Measurements from ENCODE around the gene NTF3. TPM values are rescaled to one million over a fixed set of nuclear protein-coding genes. Genes with fewer than 3 reads are reported as not detected.

The NTF3 gene
- polyA plus RNA-seq, 1 of the 3 experiments (the other 2 are of a cell fraction) = not detected

DNA sequence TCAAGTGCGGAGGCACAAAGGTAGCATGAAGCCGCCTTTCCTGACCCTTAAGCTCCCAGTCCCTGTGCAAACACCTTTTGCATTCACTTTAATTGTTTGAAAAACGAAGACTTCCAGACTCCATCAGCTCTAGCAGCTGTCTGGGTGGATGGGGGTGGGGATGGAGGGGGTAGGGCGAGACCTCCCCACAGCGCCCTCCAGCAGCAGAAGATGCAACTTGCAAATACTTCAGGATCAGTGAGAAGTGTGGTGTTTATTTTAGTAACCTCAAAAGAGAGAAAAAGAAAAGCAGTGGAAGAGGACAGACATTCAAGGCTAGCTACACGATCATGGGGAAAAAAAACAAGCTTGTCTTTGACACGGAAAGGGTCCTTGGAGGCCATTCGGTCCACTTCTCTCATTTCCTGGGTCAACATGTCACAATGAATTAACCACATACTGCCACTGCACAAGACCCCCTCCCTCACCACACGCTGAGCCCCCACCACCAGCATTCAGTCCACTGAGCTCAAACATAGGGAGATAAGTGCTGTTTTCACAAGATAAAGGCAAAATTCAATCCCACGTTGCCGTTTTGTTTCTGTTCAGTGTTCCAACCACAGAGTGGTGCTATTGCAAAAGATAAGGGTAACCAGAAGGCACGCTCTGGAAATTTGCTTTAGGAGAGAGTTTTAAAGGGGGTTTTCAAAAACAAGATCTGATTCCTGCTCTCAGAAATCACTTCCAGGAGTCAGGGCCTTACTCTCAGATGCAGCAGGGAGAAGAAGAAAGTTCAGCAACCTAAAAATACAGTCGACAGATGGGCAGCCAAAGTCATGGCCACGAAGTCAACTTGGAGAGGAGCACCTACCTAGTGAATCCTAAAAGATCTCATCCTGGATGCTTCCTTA, 3.3 kb upstream of the NTF3 start:
- H3K9me3 ChIP-seq = no peaks in the 10 kb centered on the region
- no peaks in the 10 kb centered on the region for H3K36me3 ChIP-seq (replicated peaks in 1 of 2; ENCODE audit: control insufficient read depth in 1 of 2, insufficient read depth in 2 of 2, low read length in 1 of 2)
- H3K9me2 ChIP-seq = no peaks in the 10 kb centered on the region
- no peak overlapping the region for H3K27ac ChIP-seq (ENCODE audit: low read depth in 2 of 2, low read length in 1 of 2)
- peaks cover 0 to 3% of the 10 kb centered on the region in 2 experiments; a peak in 1 of 4 replicates for H3K4me1 ChIP-seq (ENCODE audit: control insufficient read depth in 1 of 2, insufficient read depth in 2 of 2, low read depth in 1 of 2, low read length in 1 of 2)
- no peaks in the 10 kb centered on the region for H3K79me2 ChIP-seq (ENCODE audit: insufficient read depth)
- H3K4me2 ChIP-seq = no peak overlapping the region
- peak overlapping the region in 1 of 2 experiments; percentile 38; a peak in 1 of 4 replicates for H3K4me3 ChIP-seq (ENCODE audit: low read depth in 2 of 2, low read length in 1 of 2)
- 8% methylated on average over 14 of the region's 14 CpGs for WGBS (ENCODE audit: low lambda C conversion rate)
- H3K9ac ChIP-seq = no peak overlapping the region
- ChIA-PET POLR2A (no interaction called here), CTCF (interaction anchor here (0.7 to 1.9 kb wide), 7 partner anchors 10 to 261 kb away, joined by 3 to 6 read pairs (median 4); no protein-coding TSS in a partner anchor)
- H4K20me1 ChIP-seq (ENCODE audit: insufficient read depth) = no peaks in the 10 kb centered on the region
- H2AFZ ChIP-seq (ENCODE audit: low read depth) = no peak overlapping the region
- TF ChIP-seq TCF12 (IDR thresholded peaks at IDR 0.05) (no peak), MEF2A (IDR thresholded peaks at IDR 0.05; ENCODE audit: borderline replicate concordance, low read depth) (no peak), SIN3A (IDR thresholded peaks at IDR 0.05; ENCODE audit: borderline replicate concordance, low read depth, low read length) (no peak), RFX5 (IDR thresholded peaks at IDR 0.05; ENCODE audit: low read length) (no peak), SMC3 (IDR thresholded peaks at IDR 0.05; ENCODE audit: low read depth, low read length) (peak; percentile 19; the same call in 1 of the 2 replicates), NFIC (IDR thresholded peaks at IDR 0.05; ENCODE audit: borderline replicate concordance) (no peak), MXI1 (IDR thresholded peaks at IDR 0.05; ENCODE audit: low read depth, low read length) (no peak), EP300 (IDR thresholded peaks at IDR 0.05; ENCODE audit: borderline replicate concordance in 1 of 2, low read depth in 1 of 2, low read length in 1 of 2) (no peak), RAD21 (IDR thresholded peaks at IDR 0.05; ENCODE audit: low read length) (peak; percentile 60)
- TF ChIP-seq, protein P1, sequence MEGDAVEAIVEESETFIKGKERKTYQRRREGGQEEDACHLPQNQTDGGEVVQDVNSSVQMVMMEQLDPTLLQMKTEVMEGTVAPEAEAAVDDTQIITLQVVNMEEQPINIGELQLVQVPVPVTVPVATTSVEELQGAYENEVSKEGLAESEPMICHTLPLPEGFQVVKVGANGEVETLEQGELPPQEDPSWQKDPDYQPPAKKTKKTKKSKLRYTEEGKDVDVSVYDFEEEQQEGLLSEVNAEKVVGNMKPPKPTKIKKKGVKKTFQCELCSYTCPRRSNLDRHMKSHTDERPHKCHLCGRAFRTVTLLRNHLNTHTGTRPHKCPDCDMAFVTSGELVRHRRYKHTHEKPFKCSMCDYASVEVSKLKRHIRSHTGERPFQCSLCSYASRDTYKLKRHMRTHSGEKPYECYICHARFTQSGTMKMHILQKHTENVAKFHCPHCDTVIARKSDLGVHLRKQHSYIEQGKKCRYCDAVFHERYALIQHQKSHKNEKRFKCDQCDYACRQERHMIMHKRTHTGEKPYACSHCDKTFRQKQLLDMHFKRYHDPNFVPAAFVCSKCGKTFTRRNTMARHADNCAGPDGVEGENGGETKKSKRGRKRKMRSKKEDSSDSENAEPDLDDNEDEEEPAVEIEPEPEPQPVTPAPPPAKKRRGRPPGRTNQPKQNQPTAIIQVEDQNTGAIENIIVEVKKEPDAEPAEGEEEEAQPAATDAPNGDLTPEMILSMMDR (IDR thresholded peaks at IDR 0.05) = peak; percentile 62
- peaks cover 85% of the 10 kb centered on the region for H3K27me3 ChIP-seq (ENCODE audit: insufficient read depth)
- H3F3A ChIP-seq (replicated peaks; ENCODE audit: insufficient read depth) = no peaks in the 10 kb centered on the region
- DNase-seq = peak; percentile 37

DNA sequence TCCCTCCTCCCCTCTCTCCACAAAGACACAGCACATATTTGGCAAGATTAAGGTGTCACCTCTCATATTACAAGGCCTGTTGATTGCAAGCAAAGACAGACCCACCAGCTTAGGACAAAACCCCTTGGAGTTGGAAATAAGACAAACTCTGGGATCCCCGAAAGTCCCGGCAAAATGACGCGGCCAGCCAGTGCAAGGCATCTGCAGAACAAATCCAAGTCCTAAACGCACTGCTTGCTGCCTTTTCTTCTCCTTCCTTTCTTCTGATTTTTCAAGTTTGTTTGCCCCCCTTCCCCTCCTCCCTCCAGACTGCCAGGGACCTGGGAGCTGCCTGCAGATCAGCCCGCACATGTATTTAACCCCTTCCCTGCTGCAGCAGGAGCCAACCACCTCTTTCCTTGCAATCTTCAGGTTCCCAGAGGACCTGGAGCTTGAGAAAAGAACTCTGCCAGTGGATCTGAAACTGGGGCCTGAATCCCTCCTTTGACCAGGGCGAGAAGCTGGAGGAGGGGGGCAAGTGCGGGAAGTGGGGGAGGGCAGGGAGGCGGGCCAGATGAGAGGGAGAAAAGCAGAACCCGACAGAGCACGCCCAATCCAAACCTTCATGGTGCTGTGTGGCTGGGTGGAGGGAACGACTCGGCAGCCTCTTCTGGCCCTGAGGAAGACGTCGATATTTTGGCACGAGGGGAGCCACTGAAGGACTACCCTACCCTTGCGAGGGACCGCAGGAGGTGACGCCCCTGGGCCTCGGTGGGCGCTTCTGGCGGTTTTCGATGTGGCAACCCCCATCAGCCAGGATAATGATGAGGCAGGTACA, 2.0 kb upstream of the NTF3 start:
- peaks cover 0 to 3% of the 10 kb centered on the region in 2 experiments; a peak in 1 of 4 replicates for H3K4me1 ChIP-seq (ENCODE audit: control insufficient read depth in 1 of 2, insufficient read depth in 2 of 2, low read depth in 1 of 2, low read length in 1 of 2)
- H3K9me3 ChIP-seq = no peaks in the 10 kb centered on the region
- no peaks in the 10 kb centered on the region for H3K36me3 ChIP-seq (replicated peaks in 1 of 2; ENCODE audit: control insufficient read depth in 1 of 2, insufficient read depth in 2 of 2, low read length in 1 of 2)
- CTCF ChIA-PET = interaction anchor here (0.9 to 1.4 kb wide), 4 partner anchors 10 to 28 kb away, joined by 3 to 6 read pairs (median 3); no protein-coding TSS in a partner anchor
- 5% methylated on average over 14 of the region's 23 CpGs for WGBS (ENCODE audit: low lambda C conversion rate)
- peak overlapping the region; percentile 82; the same call in 1 of the 2 replicates for H3K4me2 ChIP-seq
- no peak for DNase-seq
- no peak overlapping the region for H3K27ac ChIP-seq (ENCODE audit: low read depth in 2 of 2, low read length in 1 of 2)
- H3F3A ChIP-seq (replicated peaks; ENCODE audit: insufficient read depth) = no peaks in the 10 kb centered on the region
- H2AFZ ChIP-seq (ENCODE audit: low read depth) = no peak overlapping the region
- H3K4me3 ChIP-seq (ENCODE audit: low read depth in 2 of 2, low read length in 1 of 2) = no peak overlapping the region
- no peak overlapping the region for H3K9ac ChIP-seq
- POLR2A ChIA-PET = no interaction called here
- H4K20me1 ChIP-seq (ENCODE audit: insufficient read depth) = no peaks in the 10 kb centered on the region
- no peaks in the 10 kb centered on the region for H3K79me2 ChIP-seq (ENCODE audit: insufficient read depth)
- peaks cover 92% of the 10 kb centered on the region for H3K27me3 ChIP-seq (ENCODE audit: insufficient read depth)
- H3K9me2 ChIP-seq = no peaks in the 10 kb centered on the region
- TF ChIP-seq EZH2phosphoT487 (IDR thresholded peaks at IDR 0.05; ENCODE audit: borderline replicate concordance, low read depth) (no peak), FOSL2 (IDR thresholded peaks at IDR 0.05; ENCODE audit: borderline replicate concordance, low read depth) (no peak), ELF1 (IDR thresholded peaks at IDR 0.05) (no peak), TEAD4 (IDR thresholded peaks at IDR 0.05; ENCODE audit: borderline replicate concordance, insufficient read depth) (no peak), REST (IDR thresholded peaks at IDR 0.05; ENCODE audit: low read depth, low read length) (no peak), GABPA (IDR thresholded peaks at IDR 0.05; ENCODE audit: low read depth) (no peak), EP300 (IDR thresholded peaks at IDR 0.05; ENCODE audit: borderline replicate concordance in 1 of 2, low read depth in 1 of 2, low read length in 1 of 2) (no peak)
- TF ChIP-seq, protein P2, sequence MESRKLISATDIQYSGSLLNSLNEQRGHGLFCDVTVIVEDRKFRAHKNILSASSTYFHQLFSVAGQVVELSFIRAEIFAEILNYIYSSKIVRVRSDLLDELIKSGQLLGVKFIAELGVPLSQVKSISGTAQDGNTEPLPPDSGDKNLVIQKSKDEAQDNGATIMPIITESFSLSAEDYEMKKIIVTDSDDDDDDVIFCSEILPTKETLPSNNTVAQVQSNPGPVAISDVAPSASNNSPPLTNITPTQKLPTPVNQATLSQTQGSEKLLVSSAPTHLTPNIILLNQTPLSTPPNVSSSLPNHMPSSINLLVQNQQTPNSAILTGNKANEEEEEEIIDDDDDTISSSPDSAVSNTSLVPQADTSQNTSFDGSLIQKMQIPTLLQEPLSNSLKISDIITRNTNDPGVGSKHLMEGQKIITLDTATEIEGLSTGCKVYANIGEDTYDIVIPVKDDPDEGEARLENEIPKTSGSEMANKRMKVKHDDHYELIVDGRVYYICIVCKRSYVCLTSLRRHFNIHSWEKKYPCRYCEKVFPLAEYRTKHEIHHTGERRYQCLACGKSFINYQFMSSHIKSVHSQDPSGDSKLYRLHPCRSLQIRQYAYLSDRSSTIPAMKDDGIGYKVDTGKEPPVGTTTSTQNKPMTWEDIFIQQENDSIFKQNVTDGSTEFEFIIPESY (IDR thresholded peaks at IDR 0.05; ENCODE audit: borderline replicate concordance, low read depth) = no peak
